HepG2 (cell line): ENCODE data around the gene PM20D1. TPM values are rescaled to one million over a fixed set of nuclear protein-coding genes. Genes with fewer than 3 reads are reported as not detected.

Experiments
- ATAC-seq: fragments of 200-7000 bp; cut with Tn5 transposase; 3 replicates; pipeline ENCODE4 v1.9.1; 2020; ENCODE audit warnings: mild to moderate bottlenecking, moderate library complexity
- BruUV-seq: library from RNA; stranded (reverse); fragments of 400-500 nt; replicated peaks from 2 replicates; lab custom pipeline; 2021; lab: Mats Ljungman, UMichigan
- CTCF ChIA-PET: fragments of 300-600 bp; formaldehyde crosslinking; extraction: SDS; loops from one replicate; lab custom pipeline; 2021; ENCODE audit warnings: low total read pairs, inconsistent platforms, low intra/inter-chr PET ratio; lab: Yijun Ruan, JAX
- POLR2A ChIA-PET: fragments of 350-600 bp; sonication (Branson Sonifier 250); formaldehyde crosslinking; loops from one replicate; lab custom pipeline; 2020; ENCODE audit warnings: antibody characterized with exemption, inconsistent platforms; lab: Yijun Ruan, JAX
- DNase-seq: peaks from one replicate; pipeline ENCODE4 v3.0.0-alpha.2; 2015; ENCODE audit warnings: low spot score
- FAIRE-seq: peaks from 3 replicates; lab custom pipeline; 2011; peaks lifted over from hg19 to GRCh38; lab: Jason Lieb, UNC
- H2AFZ ChIP-seq: one replicate; pipeline ENCODE4 v1.6.1; 2011; ENCODE audit warnings: low read length, inconsistent platforms
- H3K27ac ChIP-seq: fragments of 300-600 bp; 3 replicates; pipeline ENCODE4 v1.8.0; 2011; ENCODE audit warnings: mixed run types, mild to moderate bottlenecking, mixed read lengths, low read length, inconsistent platforms; ENCODE audit not compliant: insufficient read depth; ENCODE audit errors: extremely low read length
- H3K27me3 ChIP-seq, 2 experiments: fragments of 200-600 bp in 1 of 2; 2 replicates in 1 of 2; 3 replicates in 1 of 2; pipeline versions ENCODE4 v1.6.0 to v1.8.0; 2011; ENCODE audit warnings: low read length in 2 of 2, mild to moderate bottlenecking in 2 of 2, moderate library complexity in 2 of 2, inconsistent platforms in 1 of 2; ENCODE audit not compliant: insufficient read depth in 2 of 2, control insufficient read depth in 1 of 2
- H3K36me3 ChIP-seq, 2 experiments: fragments of 200-600 bp in 1 of 2; replicated peaks in 1 of 2; 2 replicates in 1 of 2; 3 replicates in 1 of 2; pipeline versions ENCODE4 v1.5.1 to v1.8.0; 2011; ENCODE audit warnings: low read length in 2 of 2, inconsistent platforms in 1 of 2; ENCODE audit not compliant: insufficient read depth in 2 of 2, control insufficient read depth in 1 of 2
- H3K4me1 ChIP-seq: 2 replicates; pipeline ENCODE4 v1.5.1; 2012; ENCODE audit warnings: low read length, inconsistent platforms; ENCODE audit not compliant: insufficient read depth
- H3K4me2 ChIP-seq: 2 replicates; pipeline ENCODE4 v1.6.0; 2011; ENCODE audit warnings: low read depth, low read length, inconsistent platforms
- H3K4me3 ChIP-seq, 3 experiments: fragments of 200-600 bp in 1 of 3; sonication (generic), shearing (Covaris generic) in 1 of 3; replicated peaks in 1 of 3; 2 replicates each; pipeline ENCODE4 v1.5.1; 2011 to 2016; ENCODE audit warnings: low read length in 3 of 3, inconsistent platforms in 2 of 3, low read depth in 2 of 3, mild to moderate bottlenecking in 2 of 3, control low read depth in 1 of 3, mixed read lengths in 1 of 3; ENCODE audit not compliant: insufficient read depth in 1 of 3
- H3K79me2 ChIP-seq: one replicate; pipeline ENCODE4 v1.6.1; 2011; ENCODE audit warnings: low read length, inconsistent platforms; ENCODE audit not compliant: insufficient read depth
- H3K9ac ChIP-seq: 2 replicates; pipeline ENCODE4 v1.6.0; 2011; ENCODE audit warnings: mild to moderate bottlenecking, low read depth, low read length, inconsistent platforms; ENCODE audit not compliant: insufficient read depth
- H3K9me3 ChIP-seq: 2 replicates; pipeline ENCODE4 v1.5.1; 2012; ENCODE audit warnings: mild to moderate bottlenecking, low read length
- H4K20me1 ChIP-seq: 2 replicates; pipeline ENCODE4 v1.6.0; 2011; ENCODE audit warnings: inconsistent platforms, mild to moderate bottlenecking, low read length, moderate library complexity; ENCODE audit not compliant: insufficient read depth
- E2F1 ChIP-seq: sonication (generic); formaldehyde crosslinking; IDR thresholded peaks from 2 replicates; pipeline ENCODE4 v1.5.0; 2020; ENCODE audit warnings: missing genetic modification reagents
- ZNF282 ChIP-seq: fragments of 450-650 bp; IDR thresholded peaks from 2 replicates; pipeline ENCODE4 v1.6.1; 2018; ENCODE audit not compliant: partially characterized antibody
- ZNF589 ChIP-seq: sonication (generic); formaldehyde crosslinking; conservative IDR thresholded peaks from 2 replicates; pipeline ENCODE4 v1.8.0; 2022; ENCODE audit warnings: mild to moderate bottlenecking, moderate library complexity, missing genetic modification reagents
- in situ Hi-C: cut with HindIII; loops from 2 replicates; pipeline ENCODE4 v1.10.0; 2017; ENCODE audit warnings: low pct_unique_long_range_greater_than_20kb; ENCODE audit not compliant: extremely low pct_ligation_motif_present
- intact Hi-C: fragments of 100-400 bp; cut with micrococcal nuclease; formaldehyde crosslinking; loops from one replicate; pipeline ENCODE4 v1.10.0; 2022; ENCODE audit not compliant: unreplicated experiment
- polyA plus RNA-seq, 8 experiments: library from polyadenylated mRNA; depleted of rRNA in 3 of 8; stranded (reverse) in 7 of 8; unstranded in 1 of 8; fragments of >200 nt; fragmentation: Illumina TruSeq in 4 of 8; extraction: Trizol in 4 of 8; gene quantifications; 2 replicates each; pipeline versions ENCODE4 v1.2.1 to v1.2.3, GENCODE V29; 2011 to 2016; ENCODE audit warnings: low read depth in 4 of 8, missing spikeins in 1 of 8, mixed read lengths in 1 of 8; ENCODE audit not compliant: insufficient read depth in 1 of 8
- total RNA-seq, 5 experiments: library from RNA; depleted of rRNA; stranded (reverse); fragments of >200 nt; fragmentation: Illumina TruSeq; extraction: Trizol; gene quantifications; 2 replicates each; pipeline ENCODE4 v1.2.3, GENCODE V29; 2016; ENCODE audit warnings: low read depth in 1 of 5
- TF ChIP-seq, protein P1 (sequence below): sonication (generic); formaldehyde crosslinking; IDR thresholded peaks from 2 replicates; pipeline ENCODE4 v1.9.0; 2021; ENCODE audit warnings: mild to moderate bottlenecking, missing genetic modification reagents

PM20D1 gene
- total and polyA plus RNA-seq, 2 of the 13 experiments (the other 11 are each of a cell fraction or from before 2014, with no cell fraction given) = not detected

DNA sequence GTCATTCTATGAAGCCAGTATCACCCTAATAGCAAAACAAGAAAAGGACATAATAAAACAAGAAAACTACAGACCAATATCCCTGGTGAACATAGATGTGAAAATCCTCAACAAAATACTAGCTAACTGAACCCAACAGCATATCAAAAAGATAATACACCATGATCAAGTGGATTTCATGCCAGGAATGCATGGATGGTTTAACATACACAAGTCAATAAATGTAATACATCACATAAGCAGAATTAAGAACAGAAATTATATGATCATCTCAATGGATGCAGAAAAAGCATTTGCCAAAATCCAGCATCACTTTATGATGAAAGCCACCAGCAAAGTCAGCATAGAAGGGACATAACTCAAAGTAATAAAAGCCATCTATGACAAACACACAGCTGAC lies 6.5 kb upstream of the PM20D1 start:
- DNase-seq = no peak
- no peaks in the 10 kb centered on the region for H3K4me1 ChIP-seq
- no peaks in the 10 kb centered on the region for H4K20me1 ChIP-seq
- H2AFZ ChIP-seq = no peak overlapping the region
- H3K27me3 ChIP-seq = no peaks in the 10 kb centered on the region
- H3K9ac ChIP-seq = no peak overlapping the region
- no peak for ATAC-seq
- no peak for FAIRE-seq
- ChIA-PET POLR2A (no interaction called here), CTCF (no interaction called here)
- BruUV-seq = no TSS peak
- H3K9me3 ChIP-seq = no peaks in the 10 kb centered on the region
- H3K79me2 ChIP-seq = no peaks in the 10 kb centered on the region
- no peak overlapping the region for H3K4me3 ChIP-seq
- in situ Hi-C loops = no loop called here
- H3K27ac ChIP-seq = no peak overlapping the region
- H3K36me3 ChIP-seq = no peaks in the 10 kb centered on the region
- intact Hi-C loops = no loop called here
- no peak for TF ChIP-seq E2F1 (CRISPR knock-in tag)
- TF ChIP-seq, protein P1, sequence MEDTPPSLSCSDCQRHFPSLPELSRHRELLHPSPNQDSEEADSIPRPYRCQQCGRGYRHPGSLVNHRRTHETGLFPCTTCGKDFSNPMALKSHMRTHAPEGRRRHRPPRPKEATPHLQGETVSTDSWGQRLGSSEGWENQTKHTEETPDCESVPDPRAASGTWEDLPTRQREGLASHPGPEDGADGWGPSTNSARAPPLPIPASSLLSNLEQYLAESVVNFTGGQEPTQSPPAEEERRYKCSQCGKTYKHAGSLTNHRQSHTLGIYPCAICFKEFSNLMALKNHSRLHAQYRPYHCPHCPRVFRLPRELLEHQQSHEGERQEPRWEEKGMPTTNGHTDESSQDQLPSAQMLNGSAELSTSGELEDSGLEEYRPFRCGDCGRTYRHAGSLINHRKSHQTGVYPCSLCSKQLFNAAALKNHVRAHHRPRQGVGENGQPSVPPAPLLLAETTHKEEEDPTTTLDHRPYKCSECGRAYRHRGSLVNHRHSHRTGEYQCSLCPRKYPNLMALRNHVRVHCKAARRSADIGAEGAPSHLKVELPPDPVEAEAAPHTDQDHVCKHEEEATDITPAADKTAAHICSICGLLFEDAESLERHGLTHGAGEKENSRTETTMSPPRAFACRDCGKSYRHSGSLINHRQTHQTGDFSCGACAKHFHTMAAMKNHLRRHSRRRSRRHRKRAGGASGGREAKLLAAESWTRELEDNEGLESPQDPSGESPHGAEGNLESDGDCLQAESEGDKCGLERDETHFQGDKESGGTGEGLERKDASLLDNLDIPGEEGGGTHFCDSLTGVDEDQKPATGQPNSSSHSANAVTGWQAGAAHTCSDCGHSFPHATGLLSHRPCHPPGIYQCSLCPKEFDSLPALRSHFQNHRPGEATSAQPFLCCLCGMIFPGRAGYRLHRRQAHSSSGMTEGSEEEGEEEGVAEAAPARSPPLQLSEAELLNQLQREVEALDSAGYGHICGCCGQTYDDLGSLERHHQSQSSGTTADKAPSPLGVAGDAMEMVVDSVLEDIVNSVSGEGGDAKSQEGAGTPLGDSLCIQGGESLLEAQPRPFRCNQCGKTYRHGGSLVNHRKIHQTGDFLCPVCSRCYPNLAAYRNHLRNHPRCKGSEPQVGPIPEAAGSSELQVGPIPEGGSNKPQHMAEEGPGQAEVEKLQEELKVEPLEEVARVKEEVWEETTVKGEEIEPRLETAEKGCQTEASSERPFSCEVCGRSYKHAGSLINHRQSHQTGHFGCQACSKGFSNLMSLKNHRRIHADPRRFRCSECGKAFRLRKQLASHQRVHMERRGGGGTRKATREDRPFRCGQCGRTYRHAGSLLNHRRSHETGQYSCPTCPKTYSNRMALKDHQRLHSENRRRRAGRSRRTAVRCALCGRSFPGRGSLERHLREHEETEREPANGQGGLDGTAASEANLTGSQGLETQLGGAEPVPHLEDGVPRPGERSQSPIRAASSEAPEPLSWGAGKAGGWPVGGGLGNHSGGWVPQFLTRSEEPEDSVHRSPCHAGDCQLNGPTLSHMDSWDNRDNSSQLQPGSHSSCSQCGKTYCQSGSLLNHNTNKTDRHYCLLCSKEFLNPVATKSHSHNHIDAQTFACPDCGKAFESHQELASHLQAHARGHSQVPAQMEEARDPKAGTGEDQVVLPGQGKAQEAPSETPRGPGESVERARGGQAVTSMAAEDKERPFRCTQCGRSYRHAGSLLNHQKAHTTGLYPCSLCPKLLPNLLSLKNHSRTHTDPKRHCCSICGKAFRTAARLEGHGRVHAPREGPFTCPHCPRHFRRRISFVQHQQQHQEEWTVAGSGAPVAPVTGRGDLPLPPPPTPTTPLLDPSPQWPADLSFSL (CRISPR knock-in tag) = no peak
- TF ChIP-seq ZNF589 (CRISPR knock-in tag) = no peak
- TF ChIP-seq ZNF282 = no peak
- TF ChIP-seq, all 625 proteins: peak for 0
- H3K4me2 ChIP-seq = no peak overlapping the region
